ENCODE data around the gene XYLT1. TPM values are rescaled to one million over a fixed set of nuclear protein-coding genes. Genes with fewer than 3 reads are reported as not detected.

Gene XYLT1
- polyA plus RNA-seq, 1 donor from 2014 or later: 3.3 TPM

- Histone ChIP-seq H3K79me2 (replicated peaks; ENCODE audit: insufficient read depth, low read length) (no peaks in the 10 kb centered on the region), H4K20me1 (ENCODE audit: insufficient read depth) (no peaks in the 10 kb centered on the region), H3K27me3 (ENCODE audit: insufficient read depth, low read depth, low read length) (no peaks in the 10 kb centered on the region), H2AFZ (ENCODE audit: low read depth, low read length) (no peak overlapping the region), H3K27ac (ENCODE audit: low read length) (no peak overlapping the region), H3K9ac (ENCODE audit: low read length) (no peak overlapping the region), H3K9me2 (ENCODE audit: insufficient read depth, low read length) (no peaks in the 10 kb centered on the region), H3K36me3 (ENCODE audit: insufficient read depth, low read length) (no peaks in the 10 kb centered on the region), H3F3A (ENCODE audit: insufficient read depth, low read length, poor library complexity, severe bottlenecking) (peaks cover 4% of the 10 kb centered on the region), H3K9me3 (ENCODE audit: low read length) (no peaks in the 10 kb centered on the region), H3K4me2 (ENCODE audit: low read length) (no peak overlapping the region), H3K4me3 (ENCODE audit: low read length) (no peak overlapping the region)
- TF ChIP-seq TAF1 (IDR thresholded peaks at IDR 0.05; ENCODE audit: low read depth) (no peak), POLR2AphosphoS5 (IDR thresholded peaks at IDR 0.05) (no peak), EZH2 (IDR thresholded peaks at IDR 0.05; ENCODE audit: borderline replicate concordance, insufficient read depth, low read length, poor library complexity, severe bottlenecking) (no peak), SMC3 (conservative IDR thresholded peaks at IDR 0.05; ENCODE audit: poor library complexity) (no peak), MXI1 (conservative IDR thresholded peaks at IDR 0.05; ENCODE audit: poor library complexity, severe bottlenecking) (no peak), REST (IDR thresholded peaks at IDR 0.05; ENCODE audit: borderline replicate concordance) (no peak), RAD21 (conservative IDR thresholded peaks at IDR 0.05) (no peak), EP300 (conservative IDR thresholded peaks at IDR 0.05; ENCODE audit: poor library complexity, severe bottlenecking) (no peak)
- TF ChIP-seq, protein P1, sequence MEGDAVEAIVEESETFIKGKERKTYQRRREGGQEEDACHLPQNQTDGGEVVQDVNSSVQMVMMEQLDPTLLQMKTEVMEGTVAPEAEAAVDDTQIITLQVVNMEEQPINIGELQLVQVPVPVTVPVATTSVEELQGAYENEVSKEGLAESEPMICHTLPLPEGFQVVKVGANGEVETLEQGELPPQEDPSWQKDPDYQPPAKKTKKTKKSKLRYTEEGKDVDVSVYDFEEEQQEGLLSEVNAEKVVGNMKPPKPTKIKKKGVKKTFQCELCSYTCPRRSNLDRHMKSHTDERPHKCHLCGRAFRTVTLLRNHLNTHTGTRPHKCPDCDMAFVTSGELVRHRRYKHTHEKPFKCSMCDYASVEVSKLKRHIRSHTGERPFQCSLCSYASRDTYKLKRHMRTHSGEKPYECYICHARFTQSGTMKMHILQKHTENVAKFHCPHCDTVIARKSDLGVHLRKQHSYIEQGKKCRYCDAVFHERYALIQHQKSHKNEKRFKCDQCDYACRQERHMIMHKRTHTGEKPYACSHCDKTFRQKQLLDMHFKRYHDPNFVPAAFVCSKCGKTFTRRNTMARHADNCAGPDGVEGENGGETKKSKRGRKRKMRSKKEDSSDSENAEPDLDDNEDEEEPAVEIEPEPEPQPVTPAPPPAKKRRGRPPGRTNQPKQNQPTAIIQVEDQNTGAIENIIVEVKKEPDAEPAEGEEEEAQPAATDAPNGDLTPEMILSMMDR (IDR thresholded peaks at IDR 0.05; ENCODE audit: poor library complexity, severe bottlenecking): no peak
Observed at GRCh38 chr16:17231972-17232371, 238.8 kb downstream of the XYLT1 start.

- H3F3A ChIP-seq (ENCODE audit: insufficient read depth, low read length, poor library complexity, severe bottlenecking): peaks cover 4% of the 10 kb centered on the region
- H3K36me3 ChIP-seq (ENCODE audit: insufficient read depth, low read length): no peaks in the 10 kb centered on the region
- H3K9ac ChIP-seq (ENCODE audit: low read length): no peak overlapping the region
- no peaks in the 10 kb centered on the region for H3K9me3 ChIP-seq (ENCODE audit: low read length)
- no peak overlapping the region for H2AFZ ChIP-seq (ENCODE audit: low read depth, low read length)
- TF ChIP-seq POLR2AphosphoS5 (IDR thresholded peaks at IDR 0.05) (no peak), SMC3 (conservative IDR thresholded peaks at IDR 0.05; ENCODE audit: poor library complexity) (no peak), REST (IDR thresholded peaks at IDR 0.05; ENCODE audit: borderline replicate concordance) (no peak), TAF1 (IDR thresholded peaks at IDR 0.05; ENCODE audit: low read depth) (no peak), RAD21 (conservative IDR thresholded peaks at IDR 0.05) (no peak), MXI1 (conservative IDR thresholded peaks at IDR 0.05; ENCODE audit: poor library complexity, severe bottlenecking) (no peak), EP300 (conservative IDR thresholded peaks at IDR 0.05; ENCODE audit: poor library complexity, severe bottlenecking) (no peak), EZH2 (IDR thresholded peaks at IDR 0.05; ENCODE audit: borderline replicate concordance, insufficient read depth, low read length, poor library complexity, severe bottlenecking) (no peak)
- TF ChIP-seq, protein P1 (IDR thresholded peaks at IDR 0.05; ENCODE audit: poor library complexity, severe bottlenecking): no peak
- no peaks in the 10 kb centered on the region for H3K27me3 ChIP-seq (ENCODE audit: insufficient read depth, low read depth, low read length)
- no peaks in the 10 kb centered on the region for H3K9me2 ChIP-seq (ENCODE audit: insufficient read depth, low read length)
- no peaks in the 10 kb centered on the region for H3K79me2 ChIP-seq (replicated peaks; ENCODE audit: insufficient read depth, low read length)
- H3K4me3 ChIP-seq (ENCODE audit: low read length): no peak overlapping the region
- H3K4me2 ChIP-seq (ENCODE audit: low read length): no peak overlapping the region
- no peak overlapping the region for H3K27ac ChIP-seq (ENCODE audit: low read length)
- no peaks in the 10 kb centered on the region for H4K20me1 ChIP-seq (ENCODE audit: insufficient read depth)
Observed at GRCh38 chr16:17230932-17231581, 239.7 kb downstream of the XYLT1 start.
